ENCODE measurements around the gene FAM124B.

FAM124B gene

GRCh38 chr2:224381521-224382279, 20.2 kb downstream of the FAM124B start:
- DNase-seq (ENCODE audit: low read depth, low spot score): no peak

GRCh38 chr2:224379986-224380385, 21.9 kb downstream of the FAM124B start:
- no peak for DNase-seq (ENCODE audit: low read depth, low spot score)

- DNase-seq (ENCODE audit: low read depth, low spot score): no peak
Observed at GRCh38 chr2:224379172-224379571, 22.7 kb downstream of the FAM124B start.

GRCh38 chr2:224378701-224379097, 23.2 kb downstream of the FAM124B start:
- no peak for DNase-seq (ENCODE audit: low read depth, low spot score)

GRCh38 chr2:224377751-224378700, 23.9 kb downstream of the FAM124B start:
- no peak for DNase-seq (ENCODE audit: low read depth, low spot score)

- DNase-seq (ENCODE audit: low read depth, low spot score): no peak
Observed at GRCh38 chr2:224372641-224373040, 29.3 kb downstream of the FAM124B start.

GRCh38 chr2:224369028-224369632, 32.8 kb downstream of the FAM124B start:
- no peak for DNase-seq (ENCODE audit: low read depth, low spot score)

- DNase-seq (ENCODE audit: low read depth, low spot score): no peak
Observed at GRCh38 chr2:224366267-224366844, 35.6 kb downstream of the FAM124B start.

GRCh38 chr2:224365331-224365730, 36.6 kb downstream of the FAM124B start:
- no peak for DNase-seq (ENCODE audit: low read depth, low spot score)

GRCh38 chr2:224363281-224363680, 38.6 kb downstream of the FAM124B start:
- DNase-seq (ENCODE audit: low read depth, low spot score): no peak

- no peak for DNase-seq (ENCODE audit: low read depth, low spot score)
Observed at GRCh38 chr2:224362094-224362493, 39.8 kb downstream of the FAM124B start.

- DNase-seq (ENCODE audit: low read depth, low spot score): no peak
Observed at GRCh38 chr2:224360801-224361251, 41.1 kb downstream of the FAM124B start.

- no peak for DNase-seq (ENCODE audit: low read depth, low spot score)
Observed at GRCh38 chr2:224359569-224359968, 42.3 kb downstream of the FAM124B start.

GRCh38 chr2:224357098-224357901, 44.6 kb downstream of the FAM124B start:
- peak; percentile 18 for DNase-seq (ENCODE audit: low read depth, low spot score)

GRCh38 chr2:224354632-224355211, 47.2 kb downstream of the FAM124B start:
- no peak for DNase-seq (ENCODE audit: low read depth, low spot score)

- DNase-seq (ENCODE audit: low read depth, low spot score): no peak
Observed at GRCh38 chr2:224350703-224351102, 51.2 kb downstream of the FAM124B start.

- no peak for DNase-seq (ENCODE audit: low read depth, low spot score)
Observed at GRCh38 chr2:224349396-224349795, 52.5 kb downstream of the FAM124B start.

- no peak for DNase-seq (ENCODE audit: low read depth, low spot score)
Observed at GRCh38 chr2:224347176-224348051, 54.5 kb downstream of the FAM124B start.

GRCh38 chr2:224345492-224345891, 56.4 kb downstream of the FAM124B start:
- DNase-seq (ENCODE audit: low read depth, low spot score): no peak

GRCh38 chr2:224343226-224343625, 58.7 kb downstream of the FAM124B start:
- DNase-seq (ENCODE audit: low read depth, low spot score): no peak
